ENCODE measurements around the gene USP47.
A peak's percentile ranks its signal among the peaks of the same experiment; 100 is the strongest.

USP47 gene

GRCh38 chr11:11975201-11976092, 133.7 kb downstream of the USP47 start (continued):
- TF ChIP-seq TSHZ2 (CRISPR knock-in tag; IDR thresholded peaks at IDR 0.05) (no peak), PPARA (CRISPR knock-in tag; IDR thresholded peaks at IDR 0.05; ENCODE audit: borderline replicate concordance) (no peak), GLIS3 (CRISPR knock-in tag; IDR thresholded peaks at IDR 0.05) (no peak), ZC3H10 (CRISPR knock-in tag; IDR thresholded peaks at IDR 0.05) (no peak)

- TF ChIP-seq PPARA (CRISPR knock-in tag; IDR thresholded peaks at IDR 0.05; ENCODE audit: borderline replicate concordance) (no peak), GLIS3 (CRISPR knock-in tag; IDR thresholded peaks at IDR 0.05) (no peak), CSRNP3 (CRISPR knock-in tag; IDR thresholded peaks at IDR 0.05) (no peak), CREB5 (CRISPR knock-in tag; IDR thresholded peaks at IDR 0.05; ENCODE audit: low read depth) (no peak), BACH2 (CRISPR knock-in tag; IDR thresholded peaks at IDR 0.05; ENCODE audit: borderline replicate concordance) (no peak), ZFP3 (CRISPR knock-in tag; IDR thresholded peaks at IDR 0.05) (no peak), SNAI2 (CRISPR knock-in tag; IDR thresholded peaks at IDR 0.05) (no peak), POU6F1 (CRISPR knock-in tag; IDR thresholded peaks at IDR 0.05; ENCODE audit: borderline replicate concordance, low read depth) (no peak), TSHZ2 (CRISPR knock-in tag; IDR thresholded peaks at IDR 0.05) (no peak), OSR1 (CRISPR knock-in tag; IDR thresholded peaks at IDR 0.05) (no peak), ZNF8 (CRISPR knock-in tag; IDR thresholded peaks at IDR 0.05) (no peak), ZC3H10 (CRISPR knock-in tag; IDR thresholded peaks at IDR 0.05) (no peak), ARNTL (CRISPR knock-in tag; IDR thresholded peaks at IDR 0.05; ENCODE audit: borderline replicate concordance, low read depth) (no peak), ZNF70 (CRISPR knock-in tag; IDR thresholded peaks at IDR 0.05) (no peak), RARB (CRISPR knock-in tag; IDR thresholded peaks at IDR 0.05) (no peak), ZFP30 (CRISPR knock-in tag; IDR thresholded peaks at IDR 0.05) (no peak), ZNF565 (CRISPR knock-in tag; conservative IDR thresholded peaks at IDR 0.05; ENCODE audit: low read depth) (no peak)
- peak; percentile 1; the same call in 1 of the 3 replicates for ATAC-seq
These were observed 134.8 kb downstream of the USP47 start for GRCh38 chr11:11976481-11977127.

All from SK-N-SH treated with all-trans-retinoic acid at 6 μM for 48 hours (cell line).